Head of caudate nucleus (tissue), 42 donors: ENCODE measurements around the gene MFAP4.

ENCODE experiments used
- DNase-seq, 42 donors: peaks; one replicate each; pipeline versions ENCODE4 v3.0.0 to v3.0.0-alpha.2; 2020 to 2021; ENCODE audit warnings: mixed read lengths in 7 of 42
- intact Hi-C: fragments of 100-400 bp; cut with DNase I; formaldehyde crosslinking; loops from one replicate; pipeline ENCODE4 v1.15.0; 2022

The MFAP4 gene, protein sequence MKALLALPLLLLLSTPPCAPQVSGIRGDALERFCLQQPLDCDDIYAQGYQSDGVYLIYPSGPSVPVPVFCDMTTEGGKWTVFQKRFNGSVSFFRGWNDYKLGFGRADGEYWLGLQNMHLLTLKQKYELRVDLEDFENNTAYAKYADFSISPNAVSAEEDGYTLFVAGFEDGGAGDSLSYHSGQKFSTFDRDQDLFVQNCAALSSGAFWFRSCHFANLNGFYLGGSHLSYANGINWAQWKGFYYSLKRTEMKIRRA

GRCh38 chr17:19386974-19387920 lies at the start of gene MFAP4:
MFAP4 (minus strand) TSS chr17:19387190; CDS start chr17:19387155, 35 bp downstream.
- intact Hi-C loops = no loop called here
- peak in 21 of 42 donors; percentile 34 to 78 (median 51) for DNase-seq

DNA sequence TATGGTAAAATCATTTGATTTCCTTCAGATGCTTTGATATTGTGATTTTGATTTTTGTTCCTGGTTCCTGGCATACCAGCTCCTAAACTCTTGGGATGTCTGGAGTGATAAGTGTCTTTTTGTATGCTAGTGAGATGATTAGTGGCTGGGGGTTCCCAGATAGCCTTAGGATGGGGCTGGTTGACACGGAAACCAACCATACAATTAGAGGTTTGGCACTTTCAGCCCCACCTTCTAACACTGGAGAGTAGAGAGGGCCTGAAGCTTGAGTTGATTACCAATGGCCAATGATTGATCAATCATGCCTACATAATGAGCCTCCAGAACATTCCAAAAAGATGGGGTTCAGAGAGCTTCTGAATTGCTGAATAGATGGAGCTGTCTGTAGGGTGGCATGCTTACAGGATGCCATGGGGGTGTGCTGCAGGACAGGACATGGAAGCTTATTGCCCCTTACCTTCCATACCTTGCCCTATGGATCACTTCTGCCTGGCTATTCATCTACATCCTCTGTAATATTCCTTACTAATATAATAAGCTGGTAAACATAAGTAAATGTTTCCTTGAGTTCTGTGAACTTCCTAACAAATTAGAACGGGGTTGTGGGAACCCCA lies 46.8 kb upstream of the MFAP4 start:
- no peak for DNase-seq
- intact Hi-C loops = loop anchor here (10.0 kb wide), 1 partner anchor 79 kb away; no protein-coding TSS in a partner anchor

GRCh38 chr17:19433255-19433654 lies 46.3 kb upstream of the MFAP4 start:
- DNase-seq = no peak
- intact Hi-C loops = loop anchor here (10.0 kb wide), 1 partner anchor 78 kb away; no protein-coding TSS in a partner anchor

DNA sequence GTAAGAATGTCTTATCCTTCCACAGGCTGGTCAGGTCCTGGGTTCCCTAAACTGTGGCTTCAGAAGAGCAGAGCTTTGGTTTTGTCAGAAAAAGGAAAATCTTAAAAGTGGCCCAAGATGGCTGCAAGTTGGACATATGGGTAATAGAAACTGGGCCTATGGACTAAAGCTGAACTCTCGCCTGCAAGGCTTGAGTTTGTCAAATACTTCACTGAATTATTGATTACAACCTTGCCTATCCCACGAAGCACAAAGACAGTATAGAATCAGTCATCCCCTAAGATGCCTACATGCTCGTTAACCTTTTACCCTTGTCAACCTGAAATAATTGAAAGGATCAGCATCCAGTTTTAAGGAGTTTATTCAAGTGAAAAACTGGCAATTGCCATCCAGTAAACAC lies 44.7 kb upstream of the MFAP4 start:
- intact Hi-C loops = loop anchor here (10.0 kb wide), 1 partner anchor 77 kb away; no protein-coding TSS in a partner anchor

DNA sequence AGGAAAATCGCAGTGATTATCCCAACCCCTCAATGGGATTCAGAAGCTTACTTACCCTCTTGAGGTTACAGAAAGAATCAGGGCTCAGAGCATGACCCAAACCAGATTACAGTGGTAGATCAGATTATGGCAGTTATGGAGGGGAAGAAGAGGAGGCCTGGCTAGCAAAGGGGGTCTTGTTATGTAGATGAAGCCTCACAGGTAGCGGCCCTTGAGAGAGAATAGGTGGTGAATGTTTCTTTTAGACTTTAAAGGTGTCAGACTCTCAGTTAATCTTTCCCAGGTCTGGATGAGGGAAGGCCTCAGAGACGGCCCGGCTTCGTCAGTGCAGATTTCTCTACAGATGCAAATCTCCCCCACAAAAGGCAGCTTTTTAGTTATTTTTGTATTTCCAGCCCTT lies 39.6 kb upstream of the MFAP4 start:
- intact Hi-C loops = no loop called here
- DNase-seq = no peak

More for the DNA sequence above, 44.7 kb upstream of the MFAP4 start:
- DNase-seq = no peak

DNA sequence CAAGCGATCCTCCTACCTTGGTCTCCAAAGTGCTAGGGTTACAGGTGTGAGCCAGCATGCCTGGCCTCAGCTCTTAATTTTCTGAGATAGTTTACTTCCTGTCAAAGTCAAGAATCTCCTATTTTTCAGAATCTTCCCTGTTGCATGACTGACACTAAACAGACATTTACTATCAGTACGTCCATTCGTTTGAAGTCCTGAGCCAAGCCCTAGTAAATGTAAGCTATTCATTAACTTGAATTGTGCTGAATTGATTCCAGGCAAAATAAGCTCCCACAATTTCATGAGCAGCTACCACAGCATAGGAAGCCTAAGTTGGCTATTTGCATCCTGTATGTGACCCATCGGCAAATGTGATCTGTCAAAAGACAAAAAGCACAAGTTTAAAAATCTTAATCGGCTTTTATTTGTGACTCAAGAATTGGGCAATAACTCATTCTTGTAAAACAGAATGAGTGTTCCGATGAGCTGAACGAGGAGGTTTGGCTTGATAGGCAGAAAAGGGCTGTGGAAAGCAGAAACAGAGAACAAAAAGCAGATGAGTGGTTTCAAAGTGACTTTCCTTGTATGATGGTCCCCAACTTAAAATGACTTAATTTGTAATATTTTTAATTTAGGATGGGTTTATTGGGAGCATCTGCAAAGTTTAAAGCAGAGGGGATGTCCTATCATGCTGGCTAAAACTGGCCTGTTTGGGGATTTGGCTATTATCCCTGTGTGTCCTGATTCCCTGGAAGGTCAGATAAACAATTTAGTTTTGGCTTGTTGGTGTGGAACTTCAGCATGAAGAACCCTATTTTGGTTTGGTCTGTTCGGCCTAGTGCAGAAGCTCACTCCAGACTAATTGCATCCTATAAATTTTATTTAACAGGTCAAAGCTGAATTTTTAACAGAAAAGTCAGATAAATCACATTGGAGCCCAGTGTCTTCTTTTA lies 38.2 kb upstream of the MFAP4 start:
- intact Hi-C loops = no loop called here
- no peak for DNase-seq

DNA sequence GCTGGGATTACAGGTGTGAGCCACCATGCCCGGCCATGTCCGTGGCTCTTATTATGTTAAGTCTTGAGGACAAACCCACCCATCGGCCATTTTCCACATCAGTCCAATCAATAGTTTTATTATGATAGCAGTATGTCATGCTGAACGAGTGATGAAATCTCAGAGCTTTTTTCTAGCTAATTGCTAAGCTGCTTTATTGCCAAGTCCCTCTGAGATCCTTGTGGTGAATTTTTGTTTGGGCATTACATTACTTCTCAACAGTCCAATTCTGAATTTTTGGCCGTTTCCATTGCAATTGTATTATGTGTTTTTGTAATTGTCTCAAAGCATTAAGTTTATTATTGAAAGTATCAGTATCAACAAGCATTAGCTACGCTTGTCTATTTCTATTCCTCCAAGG lies 34.9 kb upstream of the MFAP4 start:
- DNase-seq = no peak
- intact Hi-C loops = no loop called here

DNA sequence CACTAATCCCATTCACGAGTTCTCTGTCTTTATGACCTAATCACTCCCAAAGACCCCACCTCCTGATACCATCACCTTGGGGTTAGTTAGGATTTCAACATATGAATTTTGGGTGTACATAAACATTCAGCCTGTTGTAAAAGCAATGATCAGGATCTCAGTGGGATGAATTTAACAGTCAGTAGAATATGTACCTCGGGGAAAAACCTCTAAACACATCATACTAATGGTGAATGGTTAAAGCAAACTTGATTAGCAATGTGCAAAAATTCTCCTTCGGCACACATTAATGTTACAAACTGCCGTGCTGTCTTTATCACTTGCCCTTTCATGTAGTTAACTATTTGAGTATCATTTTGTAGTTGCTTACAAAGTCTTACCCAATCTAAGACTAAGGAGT lies 34.2 kb upstream of the MFAP4 start:
- no peak for DNase-seq
- intact Hi-C loops = no loop called here

DNA sequence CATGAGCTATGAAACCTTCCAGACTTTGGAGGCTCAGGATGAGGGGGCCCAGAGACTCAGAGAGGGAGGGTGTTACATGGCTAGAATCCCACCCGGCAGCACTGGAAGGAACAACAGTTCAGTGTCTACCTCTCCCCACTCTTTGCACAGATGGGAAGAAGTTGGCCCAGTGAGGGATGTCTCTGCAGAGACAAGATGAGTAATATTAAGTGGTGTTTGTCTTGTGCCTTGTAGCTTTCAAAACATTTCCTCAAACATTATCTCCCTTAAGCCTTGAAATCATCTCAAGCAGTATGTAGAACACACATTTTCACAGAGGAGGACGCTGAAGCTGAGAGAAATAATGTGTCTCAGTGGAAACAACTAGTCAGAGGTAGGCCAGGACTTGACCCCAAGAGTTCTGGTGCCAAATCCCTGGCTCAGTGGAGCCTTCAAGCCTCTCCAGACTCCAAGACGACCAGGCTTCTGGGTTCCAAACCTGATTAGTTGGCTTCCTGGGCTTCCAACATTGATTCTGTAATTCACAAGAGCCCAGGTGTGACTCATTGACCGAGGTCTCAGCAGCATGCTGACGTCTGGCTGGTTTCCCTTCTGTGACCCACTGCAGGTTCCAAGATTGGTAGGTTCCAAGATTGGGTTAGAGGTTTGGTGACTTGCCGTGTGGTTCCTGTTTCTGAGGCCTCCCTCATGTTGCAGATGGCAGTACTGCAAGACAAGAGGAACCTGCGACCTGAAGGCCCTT lies 31.4 kb upstream of the MFAP4 start:
- no peak for DNase-seq
- intact Hi-C loops = no loop called here

DNA sequence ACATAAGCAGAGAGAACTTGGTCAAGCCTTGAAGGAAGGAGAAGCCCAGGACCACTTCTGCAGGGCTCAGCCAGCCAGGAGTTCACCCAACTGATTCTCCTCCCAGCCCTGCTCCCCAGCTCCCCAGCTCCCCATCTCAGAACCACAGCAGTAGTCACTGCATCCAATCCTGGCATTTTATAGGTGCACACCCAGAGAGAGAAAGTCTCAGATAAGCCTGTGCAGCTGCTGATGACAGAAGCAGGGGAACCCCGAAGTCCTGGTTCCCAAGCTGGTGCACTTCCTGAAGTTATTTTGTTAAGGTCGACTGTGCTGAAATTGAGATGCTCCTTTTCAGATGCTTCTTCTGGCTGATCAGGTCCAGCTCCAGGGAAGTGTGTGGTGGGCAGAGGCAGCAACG lies 30.6 kb upstream of the MFAP4 start:
- DNase-seq = no peak

DNA sequence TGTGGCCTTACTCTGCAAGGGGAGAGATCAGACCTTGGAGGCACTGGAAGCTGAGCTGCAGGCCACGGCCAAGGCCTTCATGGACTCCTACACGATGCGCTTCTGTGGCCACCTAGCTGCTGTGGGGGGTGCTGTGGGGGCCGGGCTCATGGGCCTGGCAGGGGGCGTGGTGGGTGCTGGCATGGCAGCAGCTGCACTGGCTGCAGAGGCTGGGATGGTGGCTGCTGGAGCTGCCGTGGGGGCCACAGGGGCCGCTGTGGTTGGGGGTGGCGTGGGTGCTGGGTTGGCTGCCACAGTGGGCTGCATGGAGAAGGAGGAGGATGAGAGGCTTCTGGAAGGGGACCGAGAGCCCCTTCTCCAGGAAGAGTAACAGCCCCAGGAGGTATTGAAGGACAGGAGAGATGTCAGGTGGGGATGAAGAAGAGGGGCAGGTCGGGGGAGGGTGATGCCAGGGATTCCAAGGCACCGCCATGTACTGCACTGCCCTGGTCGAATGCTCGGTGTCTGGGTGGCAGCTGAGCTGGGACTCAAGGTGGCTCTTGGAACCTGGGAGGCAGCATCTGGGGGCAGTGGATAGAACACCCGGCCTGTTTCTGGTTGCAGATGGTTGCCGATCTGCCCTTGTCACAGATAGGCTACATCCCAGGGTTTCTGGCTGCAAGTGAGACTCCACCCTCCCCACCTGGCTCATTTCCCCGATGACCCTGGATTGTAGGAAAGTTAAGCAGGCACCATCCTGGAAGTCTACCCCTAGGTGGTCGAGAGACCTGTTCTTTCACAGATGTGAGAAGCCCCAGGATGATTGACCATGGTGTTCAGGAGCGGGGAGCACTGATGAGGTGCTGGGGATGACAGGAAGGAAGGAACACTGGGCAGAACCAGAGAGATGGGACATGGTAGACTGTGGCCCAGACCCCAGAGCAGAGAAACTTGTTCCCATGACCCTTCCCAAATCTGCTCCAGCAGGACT lies 29.1 kb upstream of the MFAP4 start:
- no peak for DNase-seq
- intact Hi-C loops = no loop called here

More for the DNA sequence above, 30.6 kb upstream of the MFAP4 start:
- intact Hi-C loops = no loop called here

GRCh38 chr17:19415311-19415710 lies 28.3 kb upstream of the MFAP4 start:
- intact Hi-C loops = no loop called here
- no peak for DNase-seq

GRCh38 chr17:19414396-19415280 lies 27.6 kb upstream of the MFAP4 start:
- intact Hi-C loops = no loop called here
- DNase-seq = no peak

DNA sequence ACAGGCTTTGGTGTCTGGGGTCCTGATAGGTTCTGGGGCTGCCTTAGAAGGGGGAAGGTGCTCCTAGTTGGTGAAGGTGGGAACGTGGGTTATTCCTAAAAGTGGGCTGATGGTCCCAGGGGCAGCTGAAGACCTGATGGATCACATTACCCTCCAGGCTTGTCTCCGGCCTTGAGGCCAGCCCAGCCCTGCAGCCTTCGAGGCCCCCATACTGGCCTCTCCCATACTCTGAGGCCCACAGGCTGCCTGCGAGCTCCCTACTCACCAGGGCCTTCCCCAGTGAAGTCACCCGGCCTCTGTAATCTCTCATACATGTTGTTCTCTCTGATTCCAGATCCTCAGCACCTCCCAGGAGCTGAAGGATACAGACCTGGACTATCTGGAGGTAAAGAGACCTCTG lies 26.8 kb upstream of the MFAP4 start:
- intact Hi-C loops = no loop called here

DNA sequence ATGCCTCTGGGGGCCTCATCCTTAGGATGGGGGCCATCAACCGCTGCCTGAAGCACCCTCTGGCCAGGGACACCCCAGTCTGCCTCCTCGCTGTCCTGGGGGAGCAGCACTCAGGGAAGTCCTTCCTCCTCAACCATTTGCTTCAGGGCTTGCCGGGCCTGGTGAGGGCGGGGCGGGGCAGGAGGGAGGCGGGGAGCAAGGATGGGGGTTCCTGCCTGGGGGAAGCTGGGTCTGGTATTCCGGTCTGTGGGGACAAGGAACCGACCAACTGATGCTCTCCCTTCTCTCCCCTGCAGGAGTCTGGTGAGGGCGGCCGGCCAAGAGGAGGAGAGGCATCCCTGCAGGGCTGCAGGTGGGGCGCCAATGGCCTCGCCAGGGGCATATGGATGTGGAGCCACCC lies 26.0 kb upstream of the MFAP4 start:
- no peak for DNase-seq
- intact Hi-C loops = no loop called here

More for the DNA sequence above, 26.8 kb upstream of the MFAP4 start:
- no peak for DNase-seq

GRCh38 chr17:19412510-19412909 lies 25.5 kb upstream of the MFAP4 start:
- DNase-seq = no peak
- intact Hi-C loops = no loop called here
